H1 (cell line): ENCODE results near the gene RGL1. TPM values are rescaled to one million over a fixed set of nuclear protein-coding genes. Genes with fewer than 3 reads are reported as not detected.

ENCODE experiments used
- CTCF ChIA-PET: fragments of 300-600 bp; sonication (Branson Sonifier 250); formaldehyde crosslinking; loops from one replicate; lab custom pipeline; 2021; ENCODE audit not compliant: partially characterized antibody; lab: Charles Lee
- POLR2A ChIA-PET: fragments of 300-600 bp; sonication (Branson Sonifier 250); formaldehyde crosslinking; loops from one replicate; lab custom pipeline; 2021; ENCODE audit warnings: inconsistent platforms; ENCODE audit not compliant: partially characterized antibody; lab: Charles Lee
- DNase-seq, 2 experiments: peaks; one replicate each; pipeline versions ENCODE4 v3.0.0 to v3.0.0-alpha.2; 2010 to 2022; ENCODE audit warnings: low spot score in 2 of 2, low read depth in 1 of 2, mixed read lengths in 1 of 2
- FAIRE-seq: peaks from 2 replicates; lab custom pipeline; 2011; peaks lifted over from hg19 to GRCh38; lab: Jason Lieb, UNC
- H2AFZ ChIP-seq: 2 replicates; pipeline ENCODE4 v1.8.1; 2012; ENCODE audit warnings: low read length, inconsistent platforms
- H2AK5ac ChIP-seq: 2 replicates; pipeline ENCODE4 v1.6.1; 2013; ENCODE audit warnings: low read depth, low read length
- H2BK120ac ChIP-seq: replicated peaks from 2 replicates; pipeline ENCODE3; 2013; ENCODE audit warnings: low read depth, low read length, inconsistent platforms
- H2BK12ac ChIP-seq: 2 replicates; pipeline ENCODE4 v1.6.1; 2013; ENCODE audit warnings: low read depth, low read length
- H2BK15ac ChIP-seq: 2 replicates; pipeline ENCODE4 v1.6.1; 2013; ENCODE audit warnings: low read length
- H2BK20ac ChIP-seq: 2 replicates; pipeline ENCODE4 v1.6.1; 2013; ENCODE audit warnings: low read length
- H2BK5ac ChIP-seq: 2 replicates; pipeline ENCODE4 v1.6.1; 2013; ENCODE audit warnings: low read depth, low read length
- H3K14ac ChIP-seq: 2 replicates; pipeline ENCODE4 v1.6.1; 2013; ENCODE audit warnings: inconsistent platforms; ENCODE audit not compliant: insufficient read length
- H3K18ac ChIP-seq: 2 replicates; pipeline ENCODE4 v1.6.1; 2013; ENCODE audit warnings: low read length; ENCODE audit errors: extremely low read depth
- H3K23ac ChIP-seq: 2 replicates; pipeline ENCODE4 v1.6.1; 2013; ENCODE audit warnings: inconsistent platforms; ENCODE audit not compliant: insufficient read length
- H3K23me2 ChIP-seq: 2 replicates; pipeline ENCODE4 v1.6.1; 2013; ENCODE audit warnings: low read depth, low read length
- H3K27ac ChIP-seq: 2 replicates; pipeline ENCODE4 v1.6.1; 2011; ENCODE audit warnings: low read depth, low read length, inconsistent platforms
- H3K27me3 ChIP-seq, 4 experiments: replicated peaks in 1 of 4; 1 replicate in 1 of 4; 2 replicates in 3 of 4; pipeline versions ENCODE4 v1.6.1 to v1.8.1; 2011 to 2013; ENCODE audit warnings: low read length in 3 of 4, mild to moderate bottlenecking in 3 of 4, inconsistent platforms in 2 of 4, mixed read lengths in 2 of 4, moderate library complexity in 1 of 4; ENCODE audit not compliant: control insufficient read depth in 3 of 4, insufficient read depth in 3 of 4; ENCODE audit errors: extremely low read depth in 1 of 4
- H3K36me3 ChIP-seq, 4 experiments: 2 replicates each; pipeline versions ENCODE4 v1.6.1 to v1.8.1; 2011 to 2013; ENCODE audit warnings: mild to moderate bottlenecking in 4 of 4, low read length in 3 of 4, moderate library complexity in 2 of 4, control low read depth in 1 of 4, inconsistent platforms in 1 of 4; ENCODE audit not compliant: insufficient read depth in 4 of 4, control insufficient read depth in 2 of 4
- H3K4ac ChIP-seq: replicated peaks from 2 replicates; pipeline ENCODE3; 2013; ENCODE audit warnings: low read length, low read depth, mixed read lengths, inconsistent platforms; ENCODE audit not compliant: insufficient read length
- H3K4me1 ChIP-seq, 4 experiments: replicated peaks in 1 of 4; 1 replicate in 1 of 4; 2 replicates in 3 of 4; pipeline versions ENCODE4 v1.6.1 to v1.8.1; 2011 to 2013; ENCODE audit warnings: low read length in 3 of 4, inconsistent platforms in 2 of 4, mixed read lengths in 1 of 4; ENCODE audit not compliant: insufficient read depth in 4 of 4, control insufficient read depth in 3 of 4
- H3K4me2 ChIP-seq, 2 experiments: 2 replicates each; pipeline versions ENCODE4 v1.6.1 to v1.8.1; 2011 to 2013; ENCODE audit warnings: low read depth in 2 of 2, low read length in 2 of 2, control low read depth in 1 of 2, inconsistent platforms in 1 of 2, mild to moderate bottlenecking in 1 of 2; ENCODE audit not compliant: insufficient read depth in 1 of 2
- H3K4me3 ChIP-seq, 4 experiments: fragments of 200-600, 300-600 bp in 1 of 4; sonication (generic), shearing (Covaris generic), sonication (Bioruptor Twin) in 1 of 4; 2 replicates each; pipeline versions ENCODE4 v1.5.1 to v1.8.1; 2011 to 2016; ENCODE audit warnings: low read length in 4 of 4, low read depth in 3 of 4, control low read depth in 2 of 4, inconsistent platforms in 2 of 4, mild to moderate bottlenecking in 2 of 4, mixed read lengths in 1 of 4, moderate library complexity in 1 of 4; ENCODE audit not compliant: insufficient read depth in 2 of 4; ENCODE audit errors: extremely low read depth in 1 of 4
- H3K56ac ChIP-seq: replicated peaks from 2 replicates; pipeline ENCODE3; 2013; ENCODE audit warnings: low read depth, mild to moderate bottlenecking, mixed read lengths, low read length, inconsistent platforms; ENCODE audit not compliant: insufficient read length
- H3K79me1 ChIP-seq: 2 replicates; pipeline ENCODE4 v1.6.1; 2013; ENCODE audit warnings: low read depth, low read length, control low read depth
- H3K79me2 ChIP-seq, 2 experiments: 2 replicates each; pipeline versions ENCODE4 v1.6.1 to v1.8.1; 2012 to 2013; ENCODE audit warnings: low read length in 2 of 2, mild to moderate bottlenecking in 2 of 2, inconsistent platforms in 1 of 2; ENCODE audit not compliant: insufficient read depth in 2 of 2, control insufficient read depth in 1 of 2
- H3K9ac ChIP-seq, 4 experiments: replicated peaks in 1 of 4; 1 replicate in 1 of 4; 2 replicates in 3 of 4; pipeline versions ENCODE4 v1.6.1 to v1.8.1; 2011 to 2013; ENCODE audit warnings: low read depth in 3 of 4, low read length in 3 of 4, control low read depth in 2 of 4, mild to moderate bottlenecking in 2 of 4, moderate library complexity in 2 of 4, inconsistent platforms in 1 of 4; ENCODE audit errors: extremely low read depth in 1 of 4
- H3K9me3 ChIP-seq, 2 experiments: 2 replicates each; pipeline versions ENCODE4 v1.6.1 to v1.8.1; 2012 to 2013; ENCODE audit warnings: mild to moderate bottlenecking in 2 of 2, moderate library complexity in 2 of 2, control low read depth in 1 of 2, inconsistent platforms in 1 of 2, low read depth in 1 of 2, low read length in 1 of 2, mixed read lengths in 1 of 2; ENCODE audit not compliant: insufficient read depth in 2 of 2
- H4K20me1 ChIP-seq, 2 experiments: replicated peaks in 1 of 2; 2 replicates each; pipeline versions ENCODE3 to v1.8.1; 2011 to 2013; ENCODE audit warnings: inconsistent platforms in 2 of 2, low read length in 2 of 2, mild to moderate bottlenecking in 1 of 2; ENCODE audit not compliant: insufficient read depth in 2 of 2, control insufficient read depth in 1 of 2
- H4K5ac ChIP-seq: 2 replicates; pipeline ENCODE4 v1.6.1; 2013; ENCODE audit warnings: low read length, low read depth, mixed read lengths, inconsistent platforms; ENCODE audit not compliant: insufficient read length
- H4K8ac ChIP-seq: 2 replicates; pipeline ENCODE4 v1.8.0; 2013; ENCODE audit warnings: mild to moderate bottlenecking, moderate library complexity, low read length, inconsistent platforms; ENCODE audit not compliant: insufficient read depth; ENCODE audit errors: extremely low read depth
- H4K91ac ChIP-seq: replicated peaks from 2 replicates; pipeline ENCODE3; 2013; ENCODE audit warnings: low read length, mixed read lengths, inconsistent platforms; ENCODE audit not compliant: insufficient read length
- BCL11A ChIP-seq, 2 experiments: IDR thresholded peaks; one replicate each; pipeline ENCODE4 v1.6.1; 2011; ENCODE audit warnings: low read depth in 2 of 2, low read length in 2 of 2, mild to moderate bottlenecking in 2 of 2
- CHD2 ChIP-seq: IDR thresholded peaks from 2 replicates; pipeline ENCODE4 v1.6.1; 2012; ENCODE audit warnings: low read length, improper control_type of control experiment
- HDAC6 ChIP-seq: IDR thresholded peaks from one replicate; pipeline ENCODE4 v1.7.1; 2012; ENCODE audit warnings: low read depth, mild to moderate bottlenecking, inconsistent platforms, low read length, moderate library complexity
- KDM4A ChIP-seq: IDR thresholded peaks from one replicate; pipeline ENCODE4 v1.7.1; 2012; ENCODE audit warnings: low read depth, mild to moderate bottlenecking, moderate library complexity, low read length, inconsistent platforms; ENCODE audit not compliant: severe bottlenecking
- KDM5A ChIP-seq: fragments of 200-600 bp; IDR thresholded peaks from 2 replicates; pipeline ENCODE4 v1.7.1; 2012; ENCODE audit warnings: mild to moderate bottlenecking, low read length, inconsistent platforms, mixed read lengths
- PHF8 ChIP-seq: fragments of 200-600 bp; sonication (generic); conservative IDR thresholded peaks from 2 replicates; pipeline ENCODE4 v1.7.1; 2012; ENCODE audit warnings: low read depth, mild to moderate bottlenecking, inconsistent platforms, low read length, moderate library complexity
- POU5F1 ChIP-seq: IDR thresholded peaks from 2 replicates; pipeline ENCODE4 v1.6.1; 2011; ENCODE audit warnings: low read depth, mild to moderate bottlenecking, low read length, moderate library complexity
- SIN3A ChIP-seq, 2 experiments: IDR thresholded peaks in 1 of 2; conservative IDR thresholded peaks in 1 of 2; 2 replicates each; pipeline ENCODE4 v1.6.1; 2011 to 2012; ENCODE audit warnings: low read length in 2 of 2, improper control_type of control experiment in 1 of 2, low read depth in 1 of 2, mild to moderate bottlenecking in 1 of 2
- SIX5 ChIP-seq: IDR thresholded peaks from 2 replicates; pipeline ENCODE4 v1.6.1; 2011; ENCODE audit warnings: mild to moderate bottlenecking, low read depth, low read length
- SP4 ChIP-seq: IDR thresholded peaks from 2 replicates; pipeline ENCODE4 v1.6.1; 2012; ENCODE audit warnings: low read length, inconsistent platforms
- TEAD4 ChIP-seq: IDR thresholded peaks from 2 replicates; pipeline ENCODE4 v1.6.1; 2012; ENCODE audit warnings: low read depth, low read length, inconsistent platforms, mixed read lengths
- WGBS, 2 experiments: shearing (Covaris generic) in 1 of 2; methylation state at CpG; one replicate each; pipeline versions ENCODE4 v1.1.6 to v1.1.7; 2013 to 2015; ENCODE audit warnings: low lambda C conversion rate in 2 of 2, mixed read lengths in 2 of 2, inconsistent platforms in 1 of 2, low coverage in 1 of 2, missing lambda C conversion rate in 1 of 2; ENCODE audit not compliant: insufficient replicate concordance in 2 of 2, insufficient coverage in 1 of 2, insufficient read length in 1 of 2; ENCODE audit errors: extremely low coverage in 1 of 2, missing lambda C conversion rate in 1 of 2; 5-methylcytosine and 5-hydroxymethylcytosine counted together
- polyA plus RNA-seq, 7 experiments: library from polyadenylated mRNA; depleted of rRNA in 3 of 7; stranded (reverse) in 5 of 7; unstranded in 2 of 7; fragments of >200 nt in 5 of 7; fragments of 200-250 nt in 2 of 7; gene quantifications; 1 replicate in 5 of 7; 2 replicates in 1 of 7; 4 replicates in 1 of 7; pipeline versions ENCODE4 v1.2.1 to v1.2.3, GENCODE V29; 2011 to 2013; ENCODE audit warnings: missing spikeins in 2 of 7, mixed read lengths in 2 of 7
- total RNA-seq: library from RNA; stranded (reverse); fragmentation: NEBNext Ultra II Directional; extraction: Animal tissue kit (Norgen Biotek cat#: 25700); gene quantifications from 2 replicates; pipeline ENCODE4 v1.2.1, GENCODE V29; 2021
- TF ChIP-seq, protein P1 (sequence below): IDR thresholded peaks from 2 replicates; pipeline ENCODE4 v1.6.1; 2012; ENCODE audit warnings: inconsistent platforms

RGL1 gene
- total and polyA plus RNA-seq, 2 of the 8 experiments (the other 6 are each of a cell fraction or from before 2014, with no cell fraction given), result 0.98 to 2.4 TPM

DNA sequence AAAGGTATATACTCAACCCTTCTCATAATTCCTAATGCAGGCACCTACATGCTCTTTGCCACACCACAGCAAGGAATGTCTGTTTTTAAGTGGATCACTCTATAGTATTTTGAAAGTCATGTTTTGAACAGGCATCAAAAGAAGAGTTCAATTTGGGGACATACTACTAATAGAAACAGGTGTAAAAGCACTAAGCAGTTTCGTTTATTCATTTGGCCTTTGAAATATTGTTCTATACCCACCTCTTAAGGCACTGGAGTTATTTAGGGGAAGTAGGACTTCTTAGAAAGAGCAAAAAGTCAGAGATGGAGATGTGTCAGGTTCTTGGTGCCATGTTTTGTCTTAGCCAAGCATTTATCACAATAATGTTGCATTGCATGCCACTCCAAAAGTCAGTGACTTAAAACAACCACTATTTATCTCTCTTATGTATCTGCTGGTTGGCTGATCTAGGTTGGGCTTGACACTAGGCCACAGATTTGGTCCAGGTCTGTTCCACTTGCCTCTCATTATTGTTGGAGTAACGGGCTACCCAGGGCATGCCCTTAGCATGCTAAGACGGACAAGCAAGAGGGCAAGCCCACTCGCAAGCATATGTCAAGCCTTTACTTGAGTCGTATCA lies 107.5 kb downstream of the RGL1 start:
- H3K18ac ChIP-seq, result no peak overlapping the region
- ChIA-PET POLR2A (no interaction called here), CTCF (interaction anchor here (1.2 to 5.6 kb wide), 2 partner anchors 96 to 259 kb away, joined by 3 to 87 read pairs; partner anchors contain the start of gene APOBEC4)
- no peak overlapping the region; the same call in 1 of the 2 replicates for H4K8ac ChIP-seq
- H3K9me3 ChIP-seq, result no peaks in the 10 kb centered on the region
- no peak overlapping the region for H4K5ac ChIP-seq
- no peak overlapping the region for H2BK5ac ChIP-seq
- DNase-seq (no peak), FAIRE-seq (no peak)
- no peak overlapping the region for H2AK5ac ChIP-seq
- H4K20me1 ChIP-seq, result no peaks in the 10 kb centered on the region
- no peak overlapping the region for H2BK15ac ChIP-seq
- H3K56ac ChIP-seq, result no peak overlapping the region
- no peak overlapping the region for H2BK20ac ChIP-seq
- no peaks in the 10 kb centered on the region for H3K23me2 ChIP-seq
- H2BK12ac ChIP-seq, result no peak overlapping the region
- no peak overlapping the region for H3K4me3 ChIP-seq
- H3K27me3 ChIP-seq, result no peaks in the 10 kb centered on the region
- H3K79me2 ChIP-seq, result no peaks in the 10 kb centered on the region
- H4K91ac ChIP-seq, result no peak overlapping the region
- no peaks in the 10 kb centered on the region for H3K79me1 ChIP-seq
- H3K14ac ChIP-seq, result no peak overlapping the region
- no peak overlapping the region for H2BK120ac ChIP-seq
- no peak overlapping the region for H3K23ac ChIP-seq
- peak overlapping the region; percentile 39 for H3K4ac ChIP-seq
- no peak overlapping the region for H2AFZ ChIP-seq
- H3K4me1 ChIP-seq, result no peaks in the 10 kb centered on the region
- WGBS, 2 experiments, result 87% methylated on average over 5 of the region's 5 CpGs; no CpG with 5 or more reads in 1 of the 2 experiments
- H3K9ac ChIP-seq, result no peak overlapping the region
- no peak overlapping the region for H3K4me2 ChIP-seq
- no peaks in the 10 kb centered on the region; a peak in 1 of 8 replicates for H3K36me3 ChIP-seq
- H3K27ac ChIP-seq, result no peak overlapping the region
- TF ChIP-seq TEAD4, result no peak
- no peak for TF ChIP-seq CHD2
- no peak for TF ChIP-seq HDAC6
- TF ChIP-seq, protein P1, sequence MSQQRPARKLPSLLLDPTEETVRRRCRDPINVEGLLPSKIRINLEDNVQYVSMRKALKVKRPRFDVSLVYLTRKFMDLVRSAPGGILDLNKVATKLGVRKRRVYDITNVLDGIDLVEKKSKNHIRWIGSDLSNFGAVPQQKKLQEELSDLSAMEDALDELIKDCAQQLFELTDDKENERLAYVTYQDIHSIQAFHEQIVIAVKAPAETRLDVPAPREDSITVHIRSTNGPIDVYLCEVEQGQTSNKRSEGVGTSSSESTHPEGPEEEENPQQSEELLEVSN, result no peak
- TF ChIP-seq KDM4A, result no peak
- TF ChIP-seq SP4, result no peak
- TF ChIP-seq BCL11A (IDR thresholded peaks at IDR 0.05; ENCODE audit: low read depth in 2 of 2, low read length in 2 of 2), result no peak
- no peak for TF ChIP-seq PHF8
- no peak for TF ChIP-seq SIN3A (conservative IDR thresholded peaks at IDR 0.05 in 1 of 2, IDR thresholded peaks at IDR 0.05 in 1 of 2; ENCODE audit: low read depth in 1 of 2, low read length in 2 of 2)
- no peak for TF ChIP-seq SIX5
- no peak for TF ChIP-seq POU5F1
- no peak for TF ChIP-seq KDM5A
